ENCODE measurements around the gene CCT8L2.
"Not testable (repeated sequence)": the region's sequence is repeated elsewhere in the genome, so short reads cannot be mapped to it uniquely, and the experiment has no call there.

- TF ChIP-seq PATZ1 (CRISPR knock-in tag; IDR thresholded peaks at IDR 0.05; ENCODE audit: borderline replicate concordance); ESRRG (CRISPR knock-in tag; IDR thresholded peaks at IDR 0.05); ZFP3 (CRISPR knock-in tag; IDR thresholded peaks at IDR 0.05); POU6F1 (CRISPR knock-in tag; IDR thresholded peaks at IDR 0.05; ENCODE audit: borderline replicate concordance, low read depth); ISL1 (CRISPR knock-in tag; IDR thresholded peaks at IDR 0.05); ARNTL (CRISPR knock-in tag; IDR thresholded peaks at IDR 0.05; ENCODE audit: borderline replicate concordance, low read depth); SNAI2 (CRISPR knock-in tag; IDR thresholded peaks at IDR 0.05); GLIS3 (CRISPR knock-in tag; IDR thresholded peaks at IDR 0.05); ZNF8 (CRISPR knock-in tag; IDR thresholded peaks at IDR 0.05): not testable (repeated sequence)
Observed at GRCh38 chr22:16565585-16566420, 26.8 kb downstream of the CCT8L2 start.
